ENCODE measurements around the gene BARHL1.

DNA sequence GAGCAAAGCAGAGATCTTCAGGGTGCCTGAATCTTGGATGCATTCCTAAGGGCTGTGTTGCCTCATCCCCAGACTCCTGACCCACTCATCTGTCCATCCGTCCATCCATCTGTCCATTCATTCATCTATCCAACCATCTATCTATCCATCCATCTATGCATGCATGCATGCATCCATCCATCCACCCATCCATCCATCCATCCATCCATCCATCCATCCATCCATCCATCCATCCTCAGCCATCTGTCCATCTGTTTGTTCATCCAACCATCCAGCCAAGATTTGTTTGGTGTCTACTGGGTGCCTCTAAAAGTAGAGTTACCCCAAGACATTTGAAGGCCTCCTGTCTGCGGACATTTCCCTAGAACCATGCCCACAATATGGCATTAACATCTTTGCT lies 27.7 kb upstream of the BARHL1 start:
- TF ChIP-seq POLR2AphosphoS5 (IDR thresholded peaks at IDR 0.05) (no peak), MXI1 (conservative IDR thresholded peaks at IDR 0.05; ENCODE audit: poor library complexity, severe bottlenecking) (no peak), EP300 (conservative IDR thresholded peaks at IDR 0.05; ENCODE audit: poor library complexity, severe bottlenecking) (no peak), EZH2 (IDR thresholded peaks at IDR 0.05; ENCODE audit: borderline replicate concordance, insufficient read depth, low read length, poor library complexity, severe bottlenecking) (no peak), SMC3 (conservative IDR thresholded peaks at IDR 0.05; ENCODE audit: poor library complexity) (no peak)
- TF ChIP-seq, protein P1, sequence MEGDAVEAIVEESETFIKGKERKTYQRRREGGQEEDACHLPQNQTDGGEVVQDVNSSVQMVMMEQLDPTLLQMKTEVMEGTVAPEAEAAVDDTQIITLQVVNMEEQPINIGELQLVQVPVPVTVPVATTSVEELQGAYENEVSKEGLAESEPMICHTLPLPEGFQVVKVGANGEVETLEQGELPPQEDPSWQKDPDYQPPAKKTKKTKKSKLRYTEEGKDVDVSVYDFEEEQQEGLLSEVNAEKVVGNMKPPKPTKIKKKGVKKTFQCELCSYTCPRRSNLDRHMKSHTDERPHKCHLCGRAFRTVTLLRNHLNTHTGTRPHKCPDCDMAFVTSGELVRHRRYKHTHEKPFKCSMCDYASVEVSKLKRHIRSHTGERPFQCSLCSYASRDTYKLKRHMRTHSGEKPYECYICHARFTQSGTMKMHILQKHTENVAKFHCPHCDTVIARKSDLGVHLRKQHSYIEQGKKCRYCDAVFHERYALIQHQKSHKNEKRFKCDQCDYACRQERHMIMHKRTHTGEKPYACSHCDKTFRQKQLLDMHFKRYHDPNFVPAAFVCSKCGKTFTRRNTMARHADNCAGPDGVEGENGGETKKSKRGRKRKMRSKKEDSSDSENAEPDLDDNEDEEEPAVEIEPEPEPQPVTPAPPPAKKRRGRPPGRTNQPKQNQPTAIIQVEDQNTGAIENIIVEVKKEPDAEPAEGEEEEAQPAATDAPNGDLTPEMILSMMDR (IDR thresholded peaks at IDR 0.05; ENCODE audit: poor library complexity, severe bottlenecking), result no peak
- TF ChIP-seq, protein P2, sequence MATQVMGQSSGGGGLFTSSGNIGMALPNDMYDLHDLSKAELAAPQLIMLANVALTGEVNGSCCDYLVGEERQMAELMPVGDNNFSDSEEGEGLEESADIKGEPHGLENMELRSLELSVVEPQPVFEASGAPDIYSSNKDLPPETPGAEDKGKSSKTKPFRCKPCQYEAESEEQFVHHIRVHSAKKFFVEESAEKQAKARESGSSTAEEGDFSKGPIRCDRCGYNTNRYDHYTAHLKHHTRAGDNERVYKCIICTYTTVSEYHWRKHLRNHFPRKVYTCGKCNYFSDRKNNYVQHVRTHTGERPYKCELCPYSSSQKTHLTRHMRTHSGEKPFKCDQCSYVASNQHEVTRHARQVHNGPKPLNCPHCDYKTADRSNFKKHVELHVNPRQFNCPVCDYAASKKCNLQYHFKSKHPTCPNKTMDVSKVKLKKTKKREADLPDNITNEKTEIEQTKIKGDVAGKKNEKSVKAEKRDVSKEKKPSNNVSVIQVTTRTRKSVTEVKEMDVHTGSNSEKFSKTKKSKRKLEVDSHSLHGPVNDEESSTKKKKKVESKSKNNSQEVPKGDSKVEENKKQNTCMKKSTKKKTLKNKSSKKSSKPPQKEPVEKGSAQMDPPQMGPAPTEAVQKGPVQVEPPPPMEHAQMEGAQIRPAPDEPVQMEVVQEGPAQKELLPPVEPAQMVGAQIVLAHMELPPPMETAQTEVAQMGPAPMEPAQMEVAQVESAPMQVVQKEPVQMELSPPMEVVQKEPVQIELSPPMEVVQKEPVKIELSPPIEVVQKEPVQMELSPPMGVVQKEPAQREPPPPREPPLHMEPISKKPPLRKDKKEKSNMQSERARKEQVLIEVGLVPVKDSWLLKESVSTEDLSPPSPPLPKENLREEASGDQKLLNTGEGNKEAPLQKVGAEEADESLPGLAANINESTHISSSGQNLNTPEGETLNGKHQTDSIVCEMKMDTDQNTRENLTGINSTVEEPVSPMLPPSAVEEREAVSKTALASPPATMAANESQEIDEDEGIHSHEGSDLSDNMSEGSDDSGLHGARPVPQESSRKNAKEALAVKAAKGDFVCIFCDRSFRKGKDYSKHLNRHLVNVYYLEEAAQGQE (IDR thresholded peaks at IDR 0.05; ENCODE audit: borderline replicate concordance), result no peak

Data from neural cell (in vitro differentiated cells).